KOPT-K1 (cell line): ENCODE results near the gene GHRL.

Experiments
- H3K27ac ChIP-seq: fragments of 200-600 bp; sonication (generic); 2 replicates; pipeline ENCODE4 v1.5.1; 2016; ENCODE audit warnings: antibody characterized with exemption, mild to moderate bottlenecking, low read depth, low read length; ENCODE audit not compliant: poor library complexity, severe bottlenecking
- H3K36me3 ChIP-seq: fragments of 200-600 bp; sonication (generic); 2 replicates; pipeline ENCODE4 v1.5.1; 2017; ENCODE audit warnings: antibody characterized with exemption, mild to moderate bottlenecking, low read length, moderate library complexity; ENCODE audit not compliant: insufficient read depth
- H3K9me3 ChIP-seq: fragments of 200-600 bp; sonication (generic); 2 replicates; pipeline ENCODE4 v1.5.1; 2017; ENCODE audit warnings: antibody characterized with exemption, low read length, mild to moderate bottlenecking; ENCODE audit not compliant: insufficient read depth, poor library complexity, severe bottlenecking

Gene GHRL

DNA sequence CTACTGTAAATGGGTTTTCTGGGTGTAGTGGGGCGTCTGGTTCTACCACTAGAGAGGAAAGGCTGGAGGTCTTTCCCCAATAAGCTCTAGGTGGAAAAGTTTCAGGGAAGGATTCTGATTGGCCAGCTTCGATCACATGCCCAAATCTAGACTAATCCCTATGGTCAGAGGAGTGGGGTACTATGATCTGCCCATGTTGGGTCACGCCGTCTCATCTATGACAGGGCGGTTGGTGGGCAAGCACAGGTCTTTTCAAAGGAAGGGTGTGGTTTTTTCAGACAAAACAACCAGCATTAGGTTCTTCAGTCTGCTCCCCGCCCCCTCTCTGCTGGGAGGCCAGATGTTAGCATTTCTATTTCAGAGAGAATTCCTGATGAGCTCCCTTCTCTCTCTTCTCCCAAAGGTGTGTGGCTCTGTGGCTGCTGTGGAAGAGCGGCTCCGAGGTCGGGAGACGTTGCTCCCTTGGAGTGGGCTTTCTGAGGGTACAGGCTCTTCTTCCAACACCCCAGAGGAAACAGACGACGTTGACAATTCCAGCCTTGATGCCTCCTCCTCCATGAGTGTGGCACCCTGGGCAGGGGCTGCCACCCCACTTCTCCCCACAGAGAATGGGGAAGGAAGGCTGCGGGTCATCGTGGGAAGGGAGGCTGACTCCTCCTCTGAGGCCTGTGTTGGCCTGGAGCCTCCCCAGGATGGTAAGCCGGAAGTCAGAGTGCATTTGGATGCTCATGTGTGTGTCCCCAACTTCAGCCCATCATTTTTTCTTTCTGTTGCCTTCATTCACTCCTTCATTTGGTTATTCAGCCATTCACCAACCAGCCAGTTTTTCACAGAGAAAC is 54.2 kb downstream of the GHRL start:
- Histone ChIP-seq H3K36me3 (no peaks in the 10 kb centered on the region), H3K27ac (no peak overlapping the region), H3K9me3 (no peaks in the 10 kb centered on the region)
